ENCODE measurements around the gene ZFYVE26. TPM values are rescaled to one million over a fixed set of nuclear protein-coding genes. Genes with fewer than 3 reads are reported as not detected.

ZFYVE26 gene
- total RNA-seq, 1 donor from 2014 or later = 32.9 TPM

DNA sequence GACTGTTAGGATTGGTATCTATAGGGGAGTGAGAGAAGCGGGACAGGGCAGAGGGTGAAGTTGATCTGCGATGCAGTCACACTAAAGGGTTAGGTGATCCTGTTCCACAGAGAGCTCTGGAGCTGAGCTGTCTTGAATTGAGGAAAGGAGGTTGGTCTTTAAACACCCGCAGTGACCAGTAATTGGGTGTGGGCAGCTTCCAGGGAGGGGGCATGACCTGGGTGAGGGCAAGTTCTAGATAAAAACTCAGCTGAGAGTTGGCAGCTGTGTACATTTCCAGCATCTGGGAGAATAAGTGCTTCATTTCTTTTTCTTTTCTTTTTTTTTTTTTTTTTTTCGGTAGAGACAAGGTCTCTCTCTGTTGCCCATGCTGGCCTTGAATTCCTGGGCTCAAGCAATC lies 79.6 kb downstream of the ZFYVE26 start:
- Mint-ChIP-seq H3K4me3 (no peak overlapping the region), H3K9me3 (no peaks in the 10 kb centered on the region), H3K27ac (no peak overlapping the region), H3K4me1 (no peaks in the 10 kb centered on the region), H3K27me3 (ENCODE audit: low read depth) (peaks cover 3% of the 10 kb centered on the region), H3K36me3 (no peaks in the 10 kb centered on the region)
- TF ChIP-seq, protein P1, sequence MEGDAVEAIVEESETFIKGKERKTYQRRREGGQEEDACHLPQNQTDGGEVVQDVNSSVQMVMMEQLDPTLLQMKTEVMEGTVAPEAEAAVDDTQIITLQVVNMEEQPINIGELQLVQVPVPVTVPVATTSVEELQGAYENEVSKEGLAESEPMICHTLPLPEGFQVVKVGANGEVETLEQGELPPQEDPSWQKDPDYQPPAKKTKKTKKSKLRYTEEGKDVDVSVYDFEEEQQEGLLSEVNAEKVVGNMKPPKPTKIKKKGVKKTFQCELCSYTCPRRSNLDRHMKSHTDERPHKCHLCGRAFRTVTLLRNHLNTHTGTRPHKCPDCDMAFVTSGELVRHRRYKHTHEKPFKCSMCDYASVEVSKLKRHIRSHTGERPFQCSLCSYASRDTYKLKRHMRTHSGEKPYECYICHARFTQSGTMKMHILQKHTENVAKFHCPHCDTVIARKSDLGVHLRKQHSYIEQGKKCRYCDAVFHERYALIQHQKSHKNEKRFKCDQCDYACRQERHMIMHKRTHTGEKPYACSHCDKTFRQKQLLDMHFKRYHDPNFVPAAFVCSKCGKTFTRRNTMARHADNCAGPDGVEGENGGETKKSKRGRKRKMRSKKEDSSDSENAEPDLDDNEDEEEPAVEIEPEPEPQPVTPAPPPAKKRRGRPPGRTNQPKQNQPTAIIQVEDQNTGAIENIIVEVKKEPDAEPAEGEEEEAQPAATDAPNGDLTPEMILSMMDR (IDR thresholded peaks at IDR 0.05; ENCODE audit: unreplicated experiment) = no peak
- DNase-seq (ENCODE audit: low spot score in 2 of 2, unreplicated experiment in 2 of 2) = no peak

GRCh38 chr14:67735336-67736147 lies 80.8 kb downstream of the ZFYVE26 start:
- H3K4me1 Mint-ChIP-seq = no peaks in the 10 kb centered on the region
- no peaks in the 10 kb centered on the region for H3K27me3 Mint-ChIP-seq (ENCODE audit: low read depth)
- H3K4me3 Mint-ChIP-seq = no peak overlapping the region
- DNase-seq (ENCODE audit: low spot score in 2 of 2, unreplicated experiment in 2 of 2) = no peak
- TF ChIP-seq, protein P1 (IDR thresholded peaks at IDR 0.05; ENCODE audit: unreplicated experiment) = no peak
- no peak overlapping the region for H3K27ac Mint-ChIP-seq
- no peaks in the 10 kb centered on the region for H3K36me3 Mint-ChIP-seq
- no peaks in the 10 kb centered on the region for H3K9me3 Mint-ChIP-seq

DNA sequence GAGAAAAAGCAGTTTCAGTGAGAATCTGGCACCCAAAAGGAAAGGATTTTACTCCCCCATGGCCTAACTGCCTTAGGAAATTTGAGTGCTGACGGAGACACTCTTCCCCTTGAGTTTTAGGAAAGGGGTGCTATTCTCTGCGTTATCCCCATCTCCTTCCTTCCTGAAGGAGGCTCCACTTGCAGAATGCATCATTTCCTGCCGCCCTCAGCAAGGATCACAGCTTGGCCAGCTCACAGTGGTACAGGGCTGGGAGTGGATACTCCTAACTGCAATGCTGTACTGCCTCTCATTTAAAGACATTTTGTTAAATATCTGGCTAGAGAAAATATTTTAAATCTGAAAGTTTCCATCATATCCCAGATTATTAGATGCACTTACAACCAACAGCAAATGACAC lies 81.7 kb downstream of the ZFYVE26 start:
- H3K9me3 Mint-ChIP-seq = no peaks in the 10 kb centered on the region
- DNase-seq (ENCODE audit: low spot score in 2 of 2, unreplicated experiment in 2 of 2) = no peak
- no peaks in the 10 kb centered on the region for H3K27me3 Mint-ChIP-seq (ENCODE audit: low read depth)
- no peak overlapping the region for H3K27ac Mint-ChIP-seq
- no peak overlapping the region for H3K4me3 Mint-ChIP-seq
- no peaks in the 10 kb centered on the region for H3K4me1 Mint-ChIP-seq
- H3K36me3 Mint-ChIP-seq = no peaks in the 10 kb centered on the region
- TF ChIP-seq, protein P1 (IDR thresholded peaks at IDR 0.05; ENCODE audit: unreplicated experiment) = no peak

- Mint-ChIP-seq H3K27me3 (ENCODE audit: low read depth) (peaks cover 4% of the 10 kb centered on the region), H3K4me1 (no peaks in the 10 kb centered on the region), H3K9me3 (no peaks in the 10 kb centered on the region), H3K36me3 (no peaks in the 10 kb centered on the region), H3K27ac (no peak overlapping the region), H3K4me3 (no peak overlapping the region)
- TF ChIP-seq, protein P1 (IDR thresholded peaks at IDR 0.05; ENCODE audit: unreplicated experiment) = no peak
- no peak for DNase-seq (ENCODE audit: low spot score in 2 of 2, unreplicated experiment in 2 of 2)
These were observed 82.8 kb downstream of the ZFYVE26 start for GRCh38 chr14:67733616-67734015.

DNA sequence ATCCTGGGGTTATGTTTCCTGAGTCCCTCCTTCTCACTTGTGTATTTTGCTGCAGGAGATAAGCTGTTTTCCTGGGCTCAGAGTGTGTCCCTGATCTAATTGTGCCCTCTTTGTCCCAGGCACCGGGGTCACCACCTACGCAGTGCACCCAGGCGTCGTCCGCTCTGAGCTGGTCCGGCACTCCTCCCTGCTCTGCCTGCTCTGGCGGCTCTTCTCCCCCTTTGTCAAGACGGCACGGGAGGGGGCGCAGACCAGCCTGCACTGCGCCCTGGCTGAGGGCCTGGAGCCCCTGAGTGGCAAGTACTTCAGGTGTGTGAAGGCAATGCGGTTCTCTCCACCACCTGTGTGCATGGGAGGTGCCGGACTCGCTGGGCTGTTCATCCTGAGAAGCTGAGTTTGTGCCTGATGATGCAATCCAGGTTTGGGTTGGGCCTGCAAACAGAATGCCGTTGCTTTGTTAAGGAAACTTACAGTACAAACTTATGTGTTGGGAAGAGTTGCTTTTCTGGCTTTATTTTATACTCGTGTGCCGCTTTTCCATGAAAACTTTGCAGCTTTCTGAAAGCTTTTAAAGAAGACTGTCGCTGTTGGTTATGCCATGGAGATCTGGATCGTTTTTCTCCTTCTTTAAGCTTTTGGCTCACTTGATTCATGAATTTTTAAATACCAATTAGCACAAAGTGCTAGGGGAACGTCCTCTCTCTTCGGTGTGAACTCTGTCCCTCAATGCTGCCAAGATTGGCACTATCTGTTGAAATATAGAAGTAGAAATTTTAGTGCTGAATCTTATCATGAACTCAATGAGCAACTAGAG lies 87.1 kb downstream of the ZFYVE26 start:
- no peak overlapping the region for H3K27ac Mint-ChIP-seq
- H3K4me1 Mint-ChIP-seq = no peaks in the 10 kb centered on the region
- H3K36me3 Mint-ChIP-seq = no peaks in the 10 kb centered on the region
- peaks cover 31% of the 10 kb centered on the region for H3K27me3 Mint-ChIP-seq (ENCODE audit: low read depth)
- no peak overlapping the region for H3K4me3 Mint-ChIP-seq
- no peaks in the 10 kb centered on the region for H3K9me3 Mint-ChIP-seq
- DNase-seq (ENCODE audit: low spot score in 2 of 2, unreplicated experiment in 2 of 2) = no peak
- TF ChIP-seq, protein P1 (IDR thresholded peaks at IDR 0.05; ENCODE audit: unreplicated experiment) = no peak

All from mesothelial cell of epicardium (in vitro differentiated cells).